Chondrocyte (in vitro differentiated cells): ENCODE data around the gene SLC5A9. TPM values are rescaled to one million over a fixed set of nuclear protein-coding genes. Genes with fewer than 3 reads are reported as not detected.

ENCODE experiments used
- DNase-seq: peaks from one replicate; pipeline ENCODE4 v3.0.0; 2021; ENCODE audit warnings: mixed read lengths, low spot score
- H3K27ac Mint-ChIP-seq: one replicate; pipeline ENCODE4 v1.8.0; 2021; ENCODE audit warnings: mild to moderate bottlenecking, moderate library complexity, mixed read lengths; ENCODE audit not compliant: unreplicated experiment
- H3K27me3 Mint-ChIP-seq: 2 replicates; pipeline ENCODE4 v1.8.0; 2021; ENCODE audit warnings: low read depth, mixed read lengths
- H3K36me3 Mint-ChIP-seq: 2 replicates; pipeline ENCODE4 v1.8.0; 2021; ENCODE audit warnings: low read depth, mixed read lengths
- H3K4me1 Mint-ChIP-seq: 2 replicates; pipeline ENCODE4 v1.8.0; 2021; ENCODE audit warnings: low read depth, mild to moderate bottlenecking, mixed read lengths
- H3K4me3 Mint-ChIP-seq: one replicate; pipeline ENCODE4 v1.8.0; 2021; ENCODE audit warnings: mild to moderate bottlenecking, moderate library complexity, mixed read lengths; ENCODE audit not compliant: unreplicated experiment
- H3K9me3 Mint-ChIP-seq: 2 replicates; pipeline ENCODE4 v1.8.0; 2021; ENCODE audit warnings: low read depth, mixed read lengths
- CTCF ChIP-seq: fragments of 200-600 bp; sonication (generic); IDR thresholded peaks from 2 replicates; pipeline ENCODE4 v1.5.0; 2021; ENCODE audit warnings: antibody characterized with exemption, mild to moderate bottlenecking, moderate library complexity
- total RNA-seq: library from RNA; stranded (reverse); gene quantifications from 3 replicates; pipeline ENCODE4 v1.2.1, GENCODE V29; 2021

The SLC5A9 gene
- total RNA-seq, 1 donor from 2014 or later: not detected

- no peak overlapping the region for H3K4me3 Mint-ChIP-seq
- no peaks in the 10 kb centered on the region for H3K4me1 Mint-ChIP-seq
- H3K27me3 Mint-ChIP-seq: peaks cover 12% of the 10 kb centered on the region
- no peaks in the 10 kb centered on the region for H3K36me3 Mint-ChIP-seq
- TF ChIP-seq CTCF: no peak
- no peak for DNase-seq
- H3K27ac Mint-ChIP-seq: no peak overlapping the region
- no peaks in the 10 kb centered on the region for H3K9me3 Mint-ChIP-seq
These were observed 19.7 kb downstream of the SLC5A9 start for GRCh38 chr1:48242141-48242736.

- DNase-seq: no peak
- H3K27ac Mint-ChIP-seq: no peak overlapping the region
- no peak overlapping the region for H3K4me3 Mint-ChIP-seq
- H3K4me1 Mint-ChIP-seq: no peaks in the 10 kb centered on the region
- no peaks in the 10 kb centered on the region for H3K9me3 Mint-ChIP-seq
- no peaks in the 10 kb centered on the region for H3K36me3 Mint-ChIP-seq
- peaks cover 13% of the 10 kb centered on the region for H3K27me3 Mint-ChIP-seq
- no peak for TF ChIP-seq CTCF
These were observed 22.6 kb downstream of the SLC5A9 start for GRCh38 chr1:48245106-48245505.

GRCh38 chr1:48246727-48247126 is 24.2 kb downstream of the SLC5A9 start:
- Mint-ChIP-seq H3K36me3 (no peaks in the 10 kb centered on the region), H3K9me3 (no peaks in the 10 kb centered on the region), H3K27me3 (peaks cover 5% of the 10 kb centered on the region), H3K4me3 (no peak overlapping the region), H3K4me1 (no peaks in the 10 kb centered on the region), H3K27ac (no peak overlapping the region)
- no peak for TF ChIP-seq CTCF
- no peak for DNase-seq

DNA sequence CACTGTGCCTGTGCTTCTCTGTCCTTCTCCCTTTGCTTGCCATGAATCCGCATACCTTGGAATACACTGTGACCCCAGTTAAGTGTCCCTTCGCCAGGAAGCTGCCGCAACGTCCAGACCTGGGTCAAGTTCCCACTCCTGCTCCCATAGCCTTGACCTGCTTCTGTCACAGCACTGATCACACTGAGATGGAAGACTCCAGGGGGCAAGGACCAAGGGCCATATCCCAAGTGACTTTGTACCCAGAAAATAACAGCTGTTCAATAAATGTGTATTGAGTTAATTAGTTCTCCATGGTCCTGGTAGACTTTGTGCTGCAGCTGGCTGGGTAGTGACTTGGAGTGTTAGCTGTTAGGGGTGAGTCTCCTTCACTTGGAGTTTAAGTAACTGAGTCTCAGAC is 25.8 kb downstream of the SLC5A9 start:
- TF ChIP-seq CTCF: no peak
- no peaks in the 10 kb centered on the region for H3K36me3 Mint-ChIP-seq
- H3K4me3 Mint-ChIP-seq: no peak overlapping the region
- H3K27ac Mint-ChIP-seq: no peak overlapping the region
- DNase-seq: no peak
- peaks cover 5% of the 10 kb centered on the region for H3K27me3 Mint-ChIP-seq
- no peaks in the 10 kb centered on the region for H3K9me3 Mint-ChIP-seq
- H3K4me1 Mint-ChIP-seq: no peaks in the 10 kb centered on the region

- Mint-ChIP-seq H3K4me1 (no peaks in the 10 kb centered on the region), H3K9me3 (no peaks in the 10 kb centered on the region), H3K36me3 (no peaks in the 10 kb centered on the region), H3K27me3 (peaks cover 7% of the 10 kb centered on the region), H3K4me3 (no peak overlapping the region), H3K27ac (no peak overlapping the region)
- DNase-seq: no peak
- TF ChIP-seq CTCF: no peak
These were observed 27.4 kb downstream of the SLC5A9 start for GRCh38 chr1:48249868-48250267.
